AG20443 (cell line): ENCODE data around the gene ZBTB12.
"Not testable (repeated sequence)": the region's sequence is repeated elsewhere in the genome, so short reads cannot be mapped to it uniquely, and the experiment has no call there.

ENCODE experiments used
- DNase-seq: peaks from one replicate; pipeline ENCODE4 v3.0.0; 2012; ENCODE audit warnings: low spot score, mixed read lengths

The ZBTB12 gene

GRCh38 chr6:31901953-31902643, at the start of gene ZBTB12:
Gene ZBTB12 (minus strand): TSS chr6:31902086. CDS start chr6:31901305, 781 bp downstream.
- DNase-seq: peak; percentile 96

GRCh38 chr6:31949926-31950548, 48.2 kb upstream of the ZBTB12 start:
- DNase-seq: no peak

- DNase-seq: peak; percentile 36
These were observed 47.0 kb upstream of the ZBTB12 start for GRCh38 chr6:31948753-31949413.

GRCh38 chr6:31948306-31948705, 46.4 kb upstream of the ZBTB12 start:
- no peak for DNase-seq

- no peak for DNase-seq
These were observed 46.0 kb upstream of the ZBTB12 start for GRCh38 chr6:31947864-31948263.

GRCh38 chr6:31947070-31947675, 45.3 kb upstream of the ZBTB12 start:
- no peak for DNase-seq

GRCh38 chr6:31946370-31946885, 44.5 kb upstream of the ZBTB12 start:
- DNase-seq: no peak

GRCh38 chr6:31945507-31946369, 43.9 kb upstream of the ZBTB12 start, which contains the start of gene CFB:
Gene CFB (plus strand): TSS chr6:31946095. CDS start chr6:31946222, 127 bp downstream.
- peak; percentile 93 for DNase-seq

- DNase-seq: no peak
These were observed 43.2 kb upstream of the ZBTB12 start for GRCh38 chr6:31945154-31945506.

GRCh38 chr6:31943742-31944141, 41.9 kb upstream of the ZBTB12 start:
- DNase-seq: no peak

- peak; percentile 25 for DNase-seq
These were observed 38.4 kb upstream of the ZBTB12 start for GRCh38 chr6:31940256-31940664.

- DNase-seq: no peak
These were observed 33.9 kb upstream of the ZBTB12 start for GRCh38 chr6:31935823-31936222.

- no peak for DNase-seq
These were observed 33.1 kb upstream of the ZBTB12 start for GRCh38 chr6:31935021-31935420.

- DNase-seq: no peak
These were observed 31.7 kb upstream of the ZBTB12 start for GRCh38 chr6:31933537-31933936.

- not testable (repeated sequence) for DNase-seq
These were observed 30.3 kb upstream of the ZBTB12 start for GRCh38 chr6:31932137-31932536.

- DNase-seq: no peak
These were observed 29.1 kb upstream of the ZBTB12 start for GRCh38 chr6:31930962-31931361.

- DNase-seq: no peak
These were observed 26.7 kb upstream of the ZBTB12 start for GRCh38 chr6:31928672-31928939.

- no peak for DNase-seq
These were observed 26.2 kb upstream of the ZBTB12 start for GRCh38 chr6:31927863-31928671.

GRCh38 chr6:31927242-31927862, 25.5 kb upstream of the ZBTB12 start, which contains the start of gene C2:
Gene C2 (plus strand): TSS chr6:31927717. CDS start chr6:31927753, 36 bp downstream.
- DNase-seq: no peak

- DNase-seq: no peak
These were observed 21.1 kb upstream of the ZBTB12 start for GRCh38 chr6:31922942-31923341.
